Measurements from ENCODE around the gene XXYLT1. TPM values are rescaled to one million over a fixed set of nuclear protein-coding genes. Genes with fewer than 3 reads are reported as not detected.

Gene XXYLT1
- total and polyA plus RNA-seq, 2 donors from 2014 or later = 5.7 to 10.7 TPM

DNA sequence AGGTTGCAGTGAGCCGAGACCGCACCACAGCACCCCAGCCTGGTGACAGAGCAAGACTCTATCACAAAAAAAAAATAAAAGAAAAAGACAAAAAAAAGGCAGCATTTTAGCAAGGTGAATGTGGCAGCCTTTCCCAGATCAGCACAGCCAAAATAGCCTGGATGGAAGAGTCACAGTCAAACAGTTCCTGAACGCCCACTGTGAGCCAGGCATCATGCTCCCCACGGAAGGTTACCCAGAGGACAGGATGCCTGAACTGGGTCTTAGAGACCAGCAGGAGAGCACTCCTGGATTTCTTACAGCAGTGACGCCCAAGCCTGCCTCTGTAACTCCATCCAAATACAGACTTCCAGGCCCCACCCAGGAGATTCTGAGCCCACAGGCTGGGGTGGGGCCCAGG is 4.5 kb downstream of the XXYLT1 start:
- intact Hi-C loops (cut with DNase I) = loop anchor here (10.0 kb wide), 1 partner anchor 258 kb away; no protein-coding TSS in a partner anchor
- no peak for FAIRE-seq
- TF ChIP-seq, protein P1, sequence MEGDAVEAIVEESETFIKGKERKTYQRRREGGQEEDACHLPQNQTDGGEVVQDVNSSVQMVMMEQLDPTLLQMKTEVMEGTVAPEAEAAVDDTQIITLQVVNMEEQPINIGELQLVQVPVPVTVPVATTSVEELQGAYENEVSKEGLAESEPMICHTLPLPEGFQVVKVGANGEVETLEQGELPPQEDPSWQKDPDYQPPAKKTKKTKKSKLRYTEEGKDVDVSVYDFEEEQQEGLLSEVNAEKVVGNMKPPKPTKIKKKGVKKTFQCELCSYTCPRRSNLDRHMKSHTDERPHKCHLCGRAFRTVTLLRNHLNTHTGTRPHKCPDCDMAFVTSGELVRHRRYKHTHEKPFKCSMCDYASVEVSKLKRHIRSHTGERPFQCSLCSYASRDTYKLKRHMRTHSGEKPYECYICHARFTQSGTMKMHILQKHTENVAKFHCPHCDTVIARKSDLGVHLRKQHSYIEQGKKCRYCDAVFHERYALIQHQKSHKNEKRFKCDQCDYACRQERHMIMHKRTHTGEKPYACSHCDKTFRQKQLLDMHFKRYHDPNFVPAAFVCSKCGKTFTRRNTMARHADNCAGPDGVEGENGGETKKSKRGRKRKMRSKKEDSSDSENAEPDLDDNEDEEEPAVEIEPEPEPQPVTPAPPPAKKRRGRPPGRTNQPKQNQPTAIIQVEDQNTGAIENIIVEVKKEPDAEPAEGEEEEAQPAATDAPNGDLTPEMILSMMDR (IDR thresholded peaks at IDR 0.05; ENCODE audit: borderline replicate concordance, extremely low read depth, insufficient read depth) = no peak

DNA sequence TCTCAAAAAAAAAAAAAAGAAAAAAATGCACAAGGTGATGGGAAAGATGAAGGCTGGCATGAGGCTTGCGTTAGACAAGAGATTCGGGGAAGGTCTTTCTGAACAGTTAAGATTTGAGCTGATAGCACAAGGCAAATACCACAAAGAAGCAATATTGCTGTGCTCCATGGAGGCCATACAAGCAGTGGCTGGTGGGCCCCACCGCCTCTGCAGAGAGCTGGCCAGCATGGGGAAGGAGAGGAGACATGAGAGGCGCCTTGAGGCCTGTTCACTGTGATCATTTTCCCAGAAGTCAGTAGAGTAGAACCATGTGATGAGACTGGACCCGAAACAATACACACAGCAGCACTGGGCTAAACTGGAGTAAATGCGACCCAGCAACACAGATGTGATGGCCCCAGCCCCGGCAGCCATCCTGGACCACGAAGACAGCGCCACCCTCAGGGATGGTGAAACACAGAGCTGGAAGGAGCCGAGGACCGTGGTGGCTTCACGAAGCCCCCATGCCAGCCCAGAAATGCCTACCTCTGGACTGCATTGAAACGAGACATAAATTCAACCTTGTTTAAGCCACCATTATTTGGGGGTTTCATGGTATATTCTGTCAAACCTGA is 5.5 kb downstream of the XXYLT1 start:
- Histone ChIP-seq H3K36me3 (ENCODE audit: control insufficient read depth in 2 of 3, insufficient read depth in 3 of 3, low read length in 3 of 3) (no peaks in the 10 kb centered on the region), H3K27ac (ENCODE audit: low read depth in 2 of 2, low read length in 2 of 2) (no peak overlapping the region), H3K9ac (ENCODE audit: low read length in 3 of 3) (no peak overlapping the region), H3K4me1 (ENCODE audit: control insufficient read depth in 2 of 3, insufficient read depth in 2 of 3, low read depth in 1 of 3, low read length in 3 of 3) (peaks cover 2 to 13% (median 10%) of the 10 kb centered on the region in 3 donors), H3K9me3 (ENCODE audit: control insufficient read depth in 2 of 3, insufficient read depth in 1 of 3, low read length in 3 of 3) (no peaks in the 10 kb centered on the region), H3K4me3 (ENCODE audit: low read length in 3 of 3) (no peak overlapping the region), H3K27me3 (ENCODE audit: control insufficient read depth, insufficient read depth, low read length) (no peaks in the 10 kb centered on the region)
- TF ChIP-seq, protein P1 (IDR thresholded peaks at IDR 0.05; ENCODE audit: borderline replicate concordance, extremely low read depth, insufficient read depth) = no peak
- intact Hi-C loops (cut with DNase I) = loop anchor here (10.0 kb wide), 1 partner anchor 259 kb away; no protein-coding TSS in a partner anchor
- FAIRE-seq (no peak), DNase-seq (no peak)

More for the DNA sequence above, 4.5 kb downstream of the XXYLT1 start:
- Histone ChIP-seq H3K27me3 (ENCODE audit: control insufficient read depth, insufficient read depth, low read length) (no peaks in the 10 kb centered on the region), H3K9me3 (ENCODE audit: control insufficient read depth in 2 of 3, insufficient read depth in 1 of 3, low read length in 3 of 3) (no peaks in the 10 kb centered on the region), H3K27ac (ENCODE audit: low read depth in 2 of 2, low read length in 2 of 2) (no peak overlapping the region), H3K4me1 (ENCODE audit: control insufficient read depth in 2 of 3, insufficient read depth in 2 of 3, low read depth in 1 of 3, low read length in 3 of 3) (peaks cover 2 to 9% (median 6%) of the 10 kb centered on the region in 3 donors), H3K9ac (ENCODE audit: low read length in 3 of 3) (no peak overlapping the region), H3K36me3 (ENCODE audit: control insufficient read depth in 2 of 3, insufficient read depth in 3 of 3, low read length in 3 of 3) (no peaks in the 10 kb centered on the region), H3K4me3 (ENCODE audit: low read length in 3 of 3) (no peak overlapping the region)
- DNase-seq = no peak

DNA sequence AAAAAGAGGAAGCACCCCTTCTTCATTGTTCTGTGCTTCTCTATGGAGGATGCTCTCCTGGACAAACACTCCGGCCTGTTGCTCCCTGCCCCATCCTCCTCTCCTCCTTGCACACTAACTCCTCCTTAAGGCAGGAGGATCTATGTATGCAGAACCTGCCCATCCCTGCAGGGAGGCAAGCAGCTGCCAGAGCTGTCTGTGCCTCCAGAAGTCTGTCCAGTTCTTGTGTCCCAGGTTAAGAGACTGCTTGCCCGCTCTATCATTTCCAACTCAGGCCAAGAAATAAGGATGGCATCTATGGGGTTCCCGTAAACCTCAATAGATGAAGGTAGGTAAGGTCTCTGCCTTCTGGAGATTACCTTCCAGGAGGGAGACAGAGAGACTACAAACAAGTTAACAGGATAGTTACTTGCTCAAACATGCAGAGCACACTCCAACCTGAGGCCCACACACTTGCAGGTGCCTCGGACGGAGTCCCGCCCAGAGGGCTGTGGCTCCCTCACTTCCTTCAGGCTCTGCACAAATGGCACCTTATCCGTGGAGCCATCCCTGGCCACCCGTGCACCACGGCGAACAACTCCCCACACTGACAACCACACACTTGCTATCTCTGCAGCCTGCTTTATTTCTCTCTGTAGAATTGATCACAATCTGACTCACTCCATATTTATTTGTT is 6.9 kb downstream of the XXYLT1 start:
- Histone ChIP-seq H3K9ac (ENCODE audit: low read length in 3 of 3) (no peak overlapping the region), H3K27me3 (ENCODE audit: control insufficient read depth, insufficient read depth, low read length) (no peaks in the 10 kb centered on the region), H3K9me3 (ENCODE audit: control insufficient read depth in 2 of 3, insufficient read depth in 1 of 3, low read length in 3 of 3) (no peaks in the 10 kb centered on the region), H3K4me1 (ENCODE audit: control insufficient read depth in 2 of 3, insufficient read depth in 2 of 3, low read depth in 1 of 3, low read length in 3 of 3) (peaks cover 0 to 9% (median 9%) of the 10 kb centered on the region in 3 donors), H3K36me3 (ENCODE audit: control insufficient read depth in 2 of 3, insufficient read depth in 3 of 3, low read length in 3 of 3) (no peaks in the 10 kb centered on the region), H3K4me3 (ENCODE audit: low read length in 3 of 3) (no peak overlapping the region), H3K27ac (ENCODE audit: low read depth in 2 of 2, low read length in 2 of 2) (no peak overlapping the region)
- TF ChIP-seq, protein P1 (IDR thresholded peaks at IDR 0.05; ENCODE audit: borderline replicate concordance, extremely low read depth, insufficient read depth) = no peak
- intact Hi-C loops (cut with DNase I) = loop anchor here (10.0 kb wide), 1 partner anchor 261 kb away; no protein-coding TSS in a partner anchor
- DNase-seq (no peak), FAIRE-seq (no peak)
